Right lobe of liver (tissue), 6 donors: ENCODE measurements around the gene CCDC6. TPM values are rescaled to one million over a fixed set of nuclear protein-coding genes. Genes with fewer than 3 reads are reported as not detected.

Experiments
- ATAC-seq, 4 donors: fragments of 200-7000 bp; cut with Tn5 transposase; one replicate each; pipeline ENCODE4 v1.9.1; 2020; ENCODE audit warnings: mild to moderate bottlenecking in 4 of 4, moderate library complexity in 4 of 4
- DNase-seq, 3 donors: peaks; one replicate each; pipeline ENCODE4 v3.0.0-alpha.2; 2020
- H3K27ac ChIP-seq, 3 donors: fragments of 200-600 bp; one replicate each; pipeline ENCODE4 v1.8.0; 2022
- H3K27me3 ChIP-seq, 2 donors: fragments of 200-600 bp; one replicate each; pipeline ENCODE4 v1.8.0; 2022
- H3K36me3 ChIP-seq, 4 donors: fragments of 200-600 bp; sonication (generic) in 1 of 4; one replicate each; pipeline versions ENCODE4 v1.5.1 to v1.8.0; 2017 to 2022; ENCODE audit warnings: control low read depth in 1 of 4
- H3K4me1 ChIP-seq, 4 donors: fragments of 200-600 bp; sonication (generic) in 1 of 4; one replicate each; pipeline versions ENCODE4 v1.5.1 to v1.8.0; 2017 to 2022; ENCODE audit warnings: control low read depth in 1 of 4
- H3K4me3 ChIP-seq, 3 donors: fragments of 200-600 bp; one replicate each; pipeline ENCODE4 v1.8.0; 2022
- H3K9me3 ChIP-seq, 4 donors: fragments of 200-600 bp; sonication (generic) in 1 of 4; one replicate each; pipeline versions ENCODE4 v1.5.1 to v1.8.0; 2017 to 2022; ENCODE audit warnings: control low read depth in 1 of 4
- POLR2A ChIP-seq: fragments of 450-650 bp; IDR thresholded peaks from one replicate; pipeline ENCODE4 v1.6.1; 2017; ENCODE audit warnings: antibody characterized with exemption, mild to moderate bottlenecking
- WGBS: methylation state at CpG from one replicate; pipeline ENCODE4 v1.1.6; 2018; ENCODE audit warnings: low coverage, low lambda C conversion rate; ENCODE audit not compliant: insufficient coverage; ENCODE audit errors: missing lambda C conversion rate; 5-methylcytosine and 5-hydroxymethylcytosine counted together
- intact Hi-C, 2 donors: fragments of 100-400 bp; cut with DNase I; formaldehyde crosslinking; loops; one replicate each; pipeline versions ENCODE4 v1.11.2 to v1.14.1; 2022
- total RNA-seq, 6 experiments: library from RNA; depleted of rRNA in 2 of 6; stranded (reverse); fragments of >200 nt in 2 of 6; fragmentation: NEBNext Ultra II Directional in 3 of 6; extraction: Animal tissue kit (Norgen Biotek cat#: 25700) in 3 of 6; gene quantifications; one replicate each; pipeline versions ENCODE4 v1.1.0 to v1.2.4, GENCODE V29; 2016 to 2023
- TF ChIP-seq, protein P1 (sequence below), 4 donors: fragments of 200-600 bp in 3 of 4; fragments of 450-650 bp in 1 of 4; IDR thresholded peaks; one replicate each; pipeline versions ENCODE4 v1.5.1 to v1.8.0; 2016 to 2022; ENCODE audit warnings: antibody characterized with exemption in 4 of 4, mild to moderate bottlenecking in 2 of 4
- donor health status: DM: no; HTN: yes; CAD: no.
- donor health status: DM: no; HTN: no; CAD: no.
- donor health status: DM: no; HTN: no; CAD: no.
- donor health status: DM: no; HTN: yes; CAD: no.
- donor health status: DM: no; HTN: yes; CAD: no.

CCDC6 gene
- total RNA-seq, 6 experiments from 2014 or later, result 9.2 to 20.4 (median 14.8) TPM

GRCh38 chr10:59904426-59905065 lies 1.8 kb downstream of the CCDC6 start:
- Histone ChIP-seq H3K4me3 (peak overlapping the region in 1 of 3 donors; percentile 88), H3K27ac (no peak overlapping the region), H3K9me3 (no peaks in the 10 kb centered on the region), H3K4me1 (peaks cover 0 to 16% (median 7%) of the 10 kb centered on the region in 4 donors), H3K27me3 (no peaks in the 10 kb centered on the region), H3K36me3 (no peaks in the 10 kb centered on the region)
- intact Hi-C loops, result no loop called here
- TF ChIP-seq, protein P1, sequence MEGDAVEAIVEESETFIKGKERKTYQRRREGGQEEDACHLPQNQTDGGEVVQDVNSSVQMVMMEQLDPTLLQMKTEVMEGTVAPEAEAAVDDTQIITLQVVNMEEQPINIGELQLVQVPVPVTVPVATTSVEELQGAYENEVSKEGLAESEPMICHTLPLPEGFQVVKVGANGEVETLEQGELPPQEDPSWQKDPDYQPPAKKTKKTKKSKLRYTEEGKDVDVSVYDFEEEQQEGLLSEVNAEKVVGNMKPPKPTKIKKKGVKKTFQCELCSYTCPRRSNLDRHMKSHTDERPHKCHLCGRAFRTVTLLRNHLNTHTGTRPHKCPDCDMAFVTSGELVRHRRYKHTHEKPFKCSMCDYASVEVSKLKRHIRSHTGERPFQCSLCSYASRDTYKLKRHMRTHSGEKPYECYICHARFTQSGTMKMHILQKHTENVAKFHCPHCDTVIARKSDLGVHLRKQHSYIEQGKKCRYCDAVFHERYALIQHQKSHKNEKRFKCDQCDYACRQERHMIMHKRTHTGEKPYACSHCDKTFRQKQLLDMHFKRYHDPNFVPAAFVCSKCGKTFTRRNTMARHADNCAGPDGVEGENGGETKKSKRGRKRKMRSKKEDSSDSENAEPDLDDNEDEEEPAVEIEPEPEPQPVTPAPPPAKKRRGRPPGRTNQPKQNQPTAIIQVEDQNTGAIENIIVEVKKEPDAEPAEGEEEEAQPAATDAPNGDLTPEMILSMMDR (IDR thresholded peaks at IDR 0.05), result no peak
- TF ChIP-seq POLR2A, result no peak
- WGBS, result 62% methylated on average over 6 of the region's 7 CpGs
- ATAC-seq, result no peak
- DNase-seq, result no peak

DNA sequence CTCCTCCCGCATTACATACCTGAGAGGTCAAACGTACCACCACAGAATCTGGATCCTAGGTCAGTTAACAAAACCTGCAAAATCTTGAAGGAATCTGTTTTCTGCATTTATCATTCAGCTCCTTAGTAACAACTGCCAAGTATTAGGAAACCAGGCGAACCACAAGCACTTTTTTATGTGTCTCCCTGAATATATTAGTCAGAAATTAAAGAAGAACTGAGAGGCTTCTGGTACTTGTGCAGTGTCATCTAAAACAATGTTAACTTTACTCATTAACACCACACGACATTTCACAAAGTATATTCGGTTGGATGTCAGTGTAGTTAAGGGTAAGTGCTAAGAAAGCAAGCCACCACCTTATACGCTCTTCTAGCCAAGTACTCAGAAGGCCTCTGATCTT lies 2.5 kb downstream of the CCDC6 start:
- Histone ChIP-seq H3K4me3 (no peak overlapping the region), H3K27me3 (no peaks in the 10 kb centered on the region), H3K27ac (no peak overlapping the region), H3K4me1 (peaks cover 0 to 16% (median 7%) of the 10 kb centered on the region in 4 donors), H3K36me3 (no peaks in the 10 kb centered on the region), H3K9me3 (no peaks in the 10 kb centered on the region)
- intact Hi-C loops, result no loop called here
- no peak for TF ChIP-seq POLR2A
- TF ChIP-seq, protein P1 (IDR thresholded peaks at IDR 0.05), result no peak
- no peak for DNase-seq
- 53% methylated on average over 6 of the region's 6 CpGs for WGBS
- ATAC-seq, result no peak

- intact Hi-C loops, result no loop called here
- no peaks in the 10 kb centered on the region for H3K27me3 ChIP-seq
- no peak overlapping the region for H3K4me3 ChIP-seq
- no peak overlapping the region for H3K27ac ChIP-seq
- ATAC-seq, result no peak
- DNase-seq, result no peak
- WGBS, result 85% methylated on average over 4 of the region's 4 CpGs
- no peaks in the 10 kb centered on the region for H3K36me3 ChIP-seq
- H3K4me1 ChIP-seq, result peaks cover 0 to 7% (median 2%) of the 10 kb centered on the region in 4 donors
- no peak for TF ChIP-seq POLR2A
- TF ChIP-seq, protein P1 (IDR thresholded peaks at IDR 0.05), result no peak
- H3K9me3 ChIP-seq, result no peaks in the 10 kb centered on the region
These were observed 4.3 kb downstream of the CCDC6 start for GRCh38 chr10:59902016-59902415.

DNA sequence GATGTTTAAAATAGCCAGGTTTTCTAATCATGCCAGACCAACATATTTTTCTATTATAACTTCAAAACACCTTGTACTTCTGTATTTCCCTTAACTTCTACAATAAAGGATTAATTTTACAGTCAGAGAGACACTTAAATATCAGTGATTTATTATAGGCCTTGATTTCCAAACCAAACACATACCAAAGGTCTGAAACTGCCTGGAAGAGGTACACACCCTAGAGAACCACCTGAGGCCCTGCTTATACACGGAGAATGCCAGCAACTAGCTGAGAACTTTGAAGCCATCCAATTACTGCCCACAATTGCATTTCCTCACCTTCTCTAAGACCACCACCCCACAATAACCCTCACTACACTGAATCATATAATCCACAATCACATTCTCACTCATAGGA lies 4.9 kb downstream of the CCDC6 start:
- no peaks in the 10 kb centered on the region for H3K36me3 ChIP-seq
- H3K4me1 ChIP-seq, result peaks cover 0 to 10% (median 2%) of the 10 kb centered on the region in 4 donors
- DNase-seq, result no peak
- no peaks in the 10 kb centered on the region for H3K9me3 ChIP-seq
- ATAC-seq, result no peak
- no peak overlapping the region for H3K27ac ChIP-seq
- intact Hi-C loops, result no loop called here
- WGBS, result 75% methylated on average over 1 of the region's 1 CpG
- no peak for TF ChIP-seq POLR2A
- TF ChIP-seq, protein P1 (IDR thresholded peaks at IDR 0.05), result no peak
- no peak overlapping the region for H3K4me3 ChIP-seq
- no peaks in the 10 kb centered on the region for H3K27me3 ChIP-seq
